GM19043 (cell line): Measurements from ENCODE around the gene MXD3.

Source experiments
- ATAC-seq: cut with Tn5 transposase; IDR thresholded peaks from one replicate; pipeline ENCODE4 v1.9.1; 2021; ENCODE audit warnings: low read depth; ENCODE audit not compliant: unreplicated experiment

Gene MXD3

DNA sequence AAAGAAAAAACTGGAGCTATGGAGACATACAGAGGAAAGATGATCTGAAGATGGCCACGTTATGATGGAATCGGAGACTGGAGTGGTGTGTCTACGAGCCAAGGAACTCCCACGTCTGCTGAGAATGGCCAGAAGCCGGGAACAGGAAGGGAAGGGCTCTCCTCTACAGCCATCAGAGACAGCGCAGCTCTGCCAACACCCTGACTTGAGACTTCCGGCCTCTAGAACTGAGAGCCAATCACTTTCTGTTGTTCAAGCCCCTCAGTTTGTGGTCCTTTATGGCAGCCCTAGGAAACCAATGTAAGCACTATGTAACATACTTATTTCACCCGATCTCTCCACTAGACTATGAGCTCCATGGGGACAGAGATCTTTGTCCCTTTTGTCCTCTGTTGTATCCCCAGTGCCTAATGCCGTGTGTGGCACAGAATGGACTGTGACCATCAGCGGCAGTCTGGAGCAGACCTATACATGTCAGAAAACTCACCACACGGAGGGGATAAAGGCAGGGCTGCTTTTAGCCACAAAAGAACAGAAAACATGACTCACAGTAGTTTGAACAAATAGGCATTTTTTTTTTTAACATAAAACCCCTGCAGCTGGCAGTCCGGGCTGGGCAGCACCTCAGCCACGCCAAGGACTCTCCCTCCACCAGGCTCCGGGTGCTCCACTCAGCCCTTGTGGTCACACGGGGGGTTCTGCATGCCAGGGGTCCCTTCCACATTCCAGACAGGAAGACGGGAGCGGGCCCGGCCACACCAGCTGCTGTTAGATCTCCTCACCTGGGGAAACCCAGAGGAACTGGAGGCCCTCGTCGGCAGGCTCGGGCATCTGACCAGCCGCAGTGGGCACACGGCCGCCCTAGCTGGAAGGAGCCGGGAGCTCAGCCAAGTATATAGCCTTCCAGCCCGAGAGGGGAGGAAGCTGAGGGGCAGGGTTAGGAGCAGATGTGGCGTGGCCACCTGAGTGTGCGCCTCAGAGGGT is 16.1 kb upstream of the MXD3 start:
- no peak for ATAC-seq

- no peak for ATAC-seq
These were observed 14.2 kb upstream of the MXD3 start for GRCh38 chr5:177325868-177326381.

DNA sequence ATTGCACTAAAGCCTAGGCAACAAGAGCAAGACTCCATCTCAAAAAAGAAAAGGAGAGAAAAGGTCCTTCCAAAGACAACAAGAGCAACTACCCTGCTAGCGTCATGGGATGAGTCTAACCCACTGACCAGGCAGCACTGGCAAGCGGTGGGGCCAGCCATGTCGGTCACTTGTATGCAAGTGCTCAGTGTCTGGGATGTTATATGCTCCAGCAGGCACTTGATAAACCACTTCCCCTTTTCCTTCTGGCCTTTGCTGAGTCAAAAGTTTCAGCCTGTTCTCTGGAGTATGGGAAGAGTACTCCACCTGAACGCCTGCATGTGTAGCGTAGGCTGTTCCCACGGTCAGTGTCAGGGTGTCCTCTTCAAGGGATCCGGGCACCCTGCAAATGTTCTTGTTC is 9.2 kb upstream of the MXD3 start:
- no peak for ATAC-seq

DNA sequence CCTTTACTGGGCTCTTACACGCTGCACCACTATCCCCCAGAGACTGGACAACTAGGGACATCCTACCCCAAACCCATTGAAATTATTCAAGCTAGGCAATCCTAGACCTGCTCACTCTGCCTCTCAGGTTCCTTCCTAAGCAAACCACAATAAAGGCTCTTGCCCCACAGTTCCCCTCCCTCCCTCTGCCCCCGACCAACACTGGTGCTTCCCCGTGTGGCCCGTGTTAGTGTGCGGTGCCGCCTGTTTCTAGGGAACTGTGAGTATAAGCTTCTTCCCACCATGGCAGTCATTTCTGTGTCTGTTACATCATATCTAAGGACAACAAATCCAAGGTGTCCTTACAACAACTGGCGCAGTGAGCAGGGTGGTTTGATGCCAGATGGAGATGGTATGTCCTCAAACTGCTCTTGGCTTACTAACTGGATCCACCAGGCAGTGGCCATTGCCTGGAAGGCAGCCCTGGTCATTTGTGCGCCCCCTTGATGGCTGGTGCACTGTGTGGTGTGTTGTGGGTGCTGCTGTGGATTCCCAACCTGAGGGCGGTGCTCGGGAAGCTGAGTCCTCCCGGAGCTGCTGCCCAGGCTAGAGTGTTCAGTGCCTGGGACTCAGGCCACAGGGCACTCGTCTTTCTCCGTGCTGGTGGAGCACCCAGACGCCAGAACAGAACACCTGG is 8.4 kb upstream of the MXD3 start:
- ATAC-seq = no peak

DNA sequence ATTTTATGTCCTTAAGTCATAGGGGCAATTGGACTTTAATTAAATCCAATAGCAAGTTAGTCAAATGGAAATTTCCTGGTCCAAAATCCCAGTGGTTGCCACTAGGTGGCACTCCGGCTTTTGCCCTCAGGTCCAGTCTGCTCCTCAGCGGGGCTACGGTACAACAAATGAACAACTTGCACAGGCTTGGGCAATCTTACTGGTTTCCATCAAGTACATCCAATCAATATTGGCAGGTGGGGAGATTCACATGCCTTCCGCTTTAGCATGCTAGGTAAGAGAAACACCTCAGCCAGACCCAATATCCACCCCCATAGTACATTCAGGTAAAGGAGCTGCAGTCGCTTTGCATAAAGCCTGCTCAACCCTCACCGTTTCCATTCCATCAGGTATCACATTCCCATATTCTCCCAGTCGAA is 6.3 kb upstream of the MXD3 start:
- ATAC-seq = no peak

DNA sequence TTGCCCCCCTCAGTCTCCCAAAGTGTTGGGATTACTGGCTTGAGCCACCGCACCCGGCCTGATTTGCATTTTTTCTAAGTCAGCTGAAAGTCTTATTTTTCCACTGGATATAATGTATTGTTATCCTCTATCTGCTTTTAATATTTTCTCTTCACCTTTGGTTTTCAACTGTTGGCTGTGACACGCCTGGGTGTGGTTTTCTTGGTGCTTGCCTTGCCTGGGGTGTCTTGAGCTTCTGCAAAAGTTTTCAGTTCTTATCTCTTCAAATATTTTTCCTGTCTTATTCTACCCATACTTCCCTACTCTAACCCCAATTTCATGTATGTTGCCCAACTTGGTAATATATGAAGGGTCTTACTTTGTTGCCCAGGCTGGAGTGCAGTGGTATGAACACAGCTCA is 4.3 kb upstream of the MXD3 start:
- no peak for ATAC-seq

DNA sequence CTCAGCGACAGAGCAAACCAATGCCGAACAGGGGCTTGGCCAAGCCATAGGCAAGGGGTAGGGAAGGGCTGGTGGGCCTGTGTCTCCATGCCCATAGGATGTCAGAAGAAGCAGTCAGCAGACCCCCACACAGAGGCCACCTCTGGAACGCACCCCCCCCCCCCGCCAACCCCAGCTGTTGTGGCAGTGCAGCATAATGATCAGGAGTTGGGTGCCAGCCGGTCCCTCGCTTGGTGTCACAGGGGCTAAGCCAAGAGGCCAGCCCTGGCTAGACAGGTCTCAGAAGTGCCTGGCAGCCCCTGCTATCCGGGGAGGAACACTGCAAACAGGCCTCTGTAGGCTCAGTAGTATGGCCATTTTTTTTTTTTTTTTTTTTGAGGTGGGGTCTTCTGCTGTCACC is 3.7 kb upstream of the MXD3 start:
- ATAC-seq = no peak

GRCh38 chr5:177314376-177315342 is 3.0 kb upstream of the MXD3 start:
- no peak for ATAC-seq

- no peak for ATAC-seq
These were observed 2.0 kb upstream of the MXD3 start for GRCh38 chr5:177313561-177314259.

DNA sequence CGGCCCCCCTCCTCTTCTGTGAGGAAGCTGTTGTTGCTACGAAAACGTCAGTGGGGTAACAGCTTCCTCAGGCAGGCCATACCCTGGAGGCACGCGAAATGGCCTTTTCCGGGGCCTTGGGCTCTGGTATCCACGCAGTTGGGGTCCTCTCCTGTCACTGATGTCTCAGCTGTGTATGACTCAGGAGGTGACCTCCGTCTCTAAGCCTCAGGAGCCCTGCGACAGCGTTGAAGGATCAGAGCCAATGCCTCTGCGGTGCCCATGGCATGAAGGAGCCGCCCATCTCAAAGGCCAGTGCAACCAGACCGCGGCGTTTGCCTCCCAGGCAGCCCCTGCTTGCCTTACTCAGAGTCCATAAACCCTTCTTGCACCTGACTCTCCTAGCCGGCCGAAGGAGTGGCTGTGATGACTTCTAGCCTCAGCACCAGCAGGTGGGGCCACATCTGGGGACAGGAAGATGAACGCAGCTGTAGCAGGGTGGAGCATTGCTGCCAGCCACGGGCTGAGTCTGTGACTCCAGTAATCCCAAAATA is 1.0 kb upstream of the MXD3 start:
- ATAC-seq = peak; percentile 13

DNA sequence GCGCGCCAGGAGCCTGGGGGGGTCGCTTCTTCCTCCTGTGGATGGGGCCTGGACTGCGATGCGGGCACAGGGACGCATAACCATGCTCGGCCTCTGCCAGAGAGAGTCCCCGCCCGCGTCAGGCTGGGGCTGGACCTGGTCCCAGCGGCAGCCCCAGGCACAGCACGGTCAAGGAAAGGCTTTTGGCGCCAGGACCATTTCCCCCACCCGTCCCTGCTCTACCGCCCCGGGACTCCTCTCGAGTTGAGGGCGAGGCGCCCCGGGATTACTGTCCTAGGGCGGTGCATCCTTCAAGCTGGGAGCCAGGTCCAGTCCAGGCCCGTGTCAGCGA is 341 bp downstream of the MXD3 start:
- ATAC-seq = no peak

DNA sequence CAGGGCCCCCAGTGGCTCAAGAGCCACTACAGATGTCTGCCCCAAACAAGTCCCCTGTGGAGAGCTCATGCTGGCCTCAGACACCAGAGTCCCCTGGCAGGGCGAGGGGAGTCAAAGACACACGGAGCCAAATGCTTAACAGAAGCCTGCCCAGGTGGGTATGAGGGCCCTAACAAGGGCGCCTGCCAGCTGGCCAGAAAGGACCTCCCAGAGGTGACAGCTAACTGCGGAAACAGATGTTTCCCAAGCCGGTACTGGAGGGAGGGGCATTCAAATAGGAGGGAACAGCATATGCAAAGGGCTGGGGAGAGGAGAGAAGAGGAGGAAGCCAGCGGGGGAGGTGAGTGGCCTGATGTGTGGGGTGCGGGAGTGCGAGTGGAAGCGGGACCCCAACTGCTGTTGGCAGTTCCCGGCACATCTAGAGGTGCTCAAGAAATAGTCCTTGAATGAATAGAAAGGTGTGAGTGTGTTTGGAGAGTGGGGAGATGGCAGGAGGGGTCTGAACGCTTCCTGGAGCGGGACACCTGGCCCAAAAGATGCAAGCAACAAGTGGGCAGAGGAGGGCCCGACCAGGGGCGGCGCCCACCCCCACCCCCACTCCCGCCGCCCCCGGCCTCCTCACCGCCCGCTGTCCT is 824 bp downstream of the MXD3 start:
- ATAC-seq = peak; percentile 37

GRCh38 chr5:177310332-177310731 is 1.4 kb downstream of the MXD3 start:
- no peak for ATAC-seq

- no peak for ATAC-seq
These were observed 2.1 kb downstream of the MXD3 start for GRCh38 chr5:177309351-177310191.

DNA sequence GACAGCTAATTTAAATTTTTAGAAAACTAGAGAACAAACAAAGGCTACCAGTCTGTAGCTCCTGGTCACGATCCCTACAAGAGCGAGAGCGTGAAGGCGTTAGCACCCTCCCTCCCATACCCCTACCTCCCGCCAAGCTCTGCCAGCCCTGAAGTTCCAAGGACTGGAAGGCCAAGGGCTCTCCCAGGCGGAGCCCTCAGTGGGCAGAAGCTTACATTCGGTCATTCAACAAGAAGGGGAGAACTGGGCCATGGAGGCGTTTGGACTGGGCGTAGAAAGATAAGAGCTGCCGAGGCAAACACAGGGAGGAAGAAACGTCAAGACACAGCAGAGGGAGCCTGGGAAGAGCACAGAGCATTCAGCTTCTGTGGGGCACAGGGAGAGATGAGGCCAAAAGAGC is 3.0 kb downstream of the MXD3 start:
- ATAC-seq = no peak

DNA sequence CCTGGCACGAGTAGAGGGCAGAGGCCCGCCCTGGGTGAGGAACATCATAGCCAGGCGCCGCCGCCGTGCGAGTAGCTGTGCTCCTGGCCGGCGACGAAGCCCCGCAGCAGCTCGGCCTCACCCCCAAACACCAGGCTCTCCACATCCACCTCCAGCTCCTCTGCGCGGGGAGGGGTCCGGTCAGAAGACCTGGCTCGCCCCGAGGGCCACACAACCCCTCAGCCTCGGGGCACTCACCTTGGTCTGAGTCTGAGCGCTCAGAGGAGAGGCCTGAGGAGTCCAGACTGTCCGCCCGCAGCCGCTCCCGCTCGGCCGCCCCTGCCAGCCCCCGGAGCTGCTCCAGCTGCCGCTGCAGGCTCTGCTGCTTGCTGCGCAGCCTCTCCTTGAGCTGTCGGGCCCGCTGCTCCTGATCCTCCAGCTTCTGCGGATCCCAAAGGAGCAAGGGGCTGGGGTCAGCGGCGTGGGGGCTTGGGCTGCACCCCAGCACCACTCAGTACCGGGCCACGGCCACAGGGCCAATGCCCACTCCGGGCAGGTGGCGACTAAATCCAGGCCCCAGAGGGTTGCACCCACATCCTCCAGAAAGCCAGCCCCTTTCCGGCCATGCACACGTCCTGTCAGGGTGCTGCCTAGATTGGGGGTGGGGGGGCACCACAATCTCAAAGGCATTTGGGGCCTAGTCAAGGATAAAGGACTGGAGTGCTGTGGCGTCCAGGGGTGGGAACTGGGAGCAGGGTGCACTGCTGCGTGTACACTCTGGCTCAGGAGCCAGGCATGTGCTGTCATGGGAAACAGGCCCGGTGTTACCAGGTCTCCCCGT is 3.9 kb downstream of the MXD3 start:
- ATAC-seq = no peak

- ATAC-seq = no peak
These were observed 4.8 kb downstream of the MXD3 start for GRCh38 chr5:177306674-177307543.
